Activated naive CD4-positive, alpha-beta T cell treated with anti-CD3 and anti-CD28 coated beads for 36 hours (primary cell): Measurements from ENCODE around the gene FGFR3. TPM values are rescaled to one million over a fixed set of nuclear protein-coding genes. Genes with fewer than 3 reads are reported as not detected.

ENCODE experiments used
- CTCF ChIA-PET: fragments of 350-600 bp; sonication (Branson Sonifier 250); formaldehyde crosslinking; loops from one replicate; lab custom pipeline; 2021; ENCODE audit warnings: antibody characterized with exemption; lab: Charles Lee
- DNase-seq: peaks from one replicate; pipeline ENCODE4 v3.0.0-alpha.2; 2020
- H3K27ac Mint-ChIP-seq: one replicate; pipeline ENCODE4 v1.8.0; 2021; ENCODE audit warnings: mild to moderate bottlenecking, mixed read lengths
- H3K27me3 Mint-ChIP-seq: one replicate; pipeline ENCODE4 v1.8.0; 2021; ENCODE audit warnings: low read depth, mixed read lengths
- H3K36me3 Mint-ChIP-seq: one replicate; pipeline ENCODE4 v1.8.0; 2021; ENCODE audit warnings: low read depth, mixed read lengths
- H3K4me1 Mint-ChIP-seq: one replicate; pipeline ENCODE4 v1.8.0; 2021; ENCODE audit warnings: low read depth, mixed read lengths
- H3K4me3 Mint-ChIP-seq: one replicate; pipeline ENCODE4 v1.8.0; 2021; ENCODE audit warnings: mild to moderate bottlenecking, moderate library complexity, mixed read lengths
- H3K9me3 Mint-ChIP-seq: one replicate; pipeline ENCODE4 v1.8.0; 2021; ENCODE audit warnings: mixed read lengths
- intact Hi-C: fragments of 100-400 bp; cut with micrococcal nuclease; formaldehyde crosslinking; loops from one replicate; pipeline ENCODE4 v1.15.1; 2023
- total RNA-seq, 2 experiments: library from RNA; stranded (reverse); gene quantifications; one replicate each; pipeline ENCODE4 v1.2.3, GENCODE V29; 2021

FGFR3 gene
- total RNA-seq, 2 experiments from 2014 or later: 0.27 to 0.52 TPM

DNA sequence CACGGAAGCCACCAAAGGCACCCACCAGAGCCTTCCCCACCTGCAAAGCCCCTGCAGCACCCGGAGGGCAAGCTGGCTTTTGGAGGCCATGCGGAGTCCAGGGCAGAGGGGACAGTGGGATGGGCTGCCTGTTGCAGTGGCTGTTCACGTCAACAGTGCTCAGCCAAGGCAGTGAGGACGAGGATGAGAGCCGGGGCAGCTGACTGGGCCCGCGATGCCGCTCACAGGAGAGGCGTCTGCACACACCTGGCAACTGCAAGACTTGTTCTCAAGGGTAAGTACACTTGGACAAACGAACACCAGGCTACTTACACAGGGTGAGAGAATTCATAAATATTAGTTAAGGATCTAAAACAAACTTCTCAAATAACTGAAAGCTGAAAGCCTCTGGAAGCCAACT is 19.6 kb downstream of the FGFR3 start:
- intact Hi-C loops: no loop called here
- no peak for DNase-seq
- no peaks in the 10 kb centered on the region for H3K4me1 Mint-ChIP-seq
- H3K27me3 Mint-ChIP-seq: no peaks in the 10 kb centered on the region
- H3K9me3 Mint-ChIP-seq: no peaks in the 10 kb centered on the region
- H3K27ac Mint-ChIP-seq: no peak overlapping the region
- no peak overlapping the region for H3K4me3 Mint-ChIP-seq
- peaks cover 8% of the 10 kb centered on the region for H3K36me3 Mint-ChIP-seq
- CTCF ChIA-PET: interaction anchor here (0.6 to 3.5 kb wide), 6 partner anchors 29 to 919 kb away, joined by 3 to 19 read pairs (median 4); no protein-coding TSS in a partner anchor

DNA sequence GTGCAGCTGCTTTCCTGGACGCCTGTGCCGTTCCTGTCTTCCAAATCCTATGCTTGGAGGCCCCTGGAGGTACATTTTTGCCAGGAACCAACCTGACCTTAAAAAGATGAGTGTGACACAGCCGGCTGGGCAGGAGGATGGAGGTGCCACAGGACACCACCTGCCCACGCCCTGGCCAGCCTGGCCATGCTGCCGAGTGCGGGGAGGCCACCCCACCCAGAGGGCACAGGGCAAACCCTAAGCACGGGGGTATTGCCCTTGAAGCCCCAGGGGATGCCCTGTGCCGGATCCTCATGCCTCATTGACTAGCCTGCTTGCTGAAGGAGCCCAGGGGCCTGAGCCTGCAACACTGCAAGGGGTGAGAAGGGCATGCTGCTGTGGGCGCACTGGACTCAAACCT is 20.1 kb downstream of the FGFR3 start:
- intact Hi-C loops: no loop called here
- no peak overlapping the region for H3K4me3 Mint-ChIP-seq
- H3K27me3 Mint-ChIP-seq: no peaks in the 10 kb centered on the region
- CTCF ChIA-PET: interaction anchor here (0.5 to 3.5 kb wide), 2 partner anchors 65 to 70 kb away, joined by 5 to 19 read pairs; no protein-coding TSS in a partner anchor
- H3K4me1 Mint-ChIP-seq: no peaks in the 10 kb centered on the region
- H3K9me3 Mint-ChIP-seq: no peaks in the 10 kb centered on the region
- H3K36me3 Mint-ChIP-seq: peaks cover 8% of the 10 kb centered on the region
- H3K27ac Mint-ChIP-seq: no peak overlapping the region
- DNase-seq: no peak

DNA sequence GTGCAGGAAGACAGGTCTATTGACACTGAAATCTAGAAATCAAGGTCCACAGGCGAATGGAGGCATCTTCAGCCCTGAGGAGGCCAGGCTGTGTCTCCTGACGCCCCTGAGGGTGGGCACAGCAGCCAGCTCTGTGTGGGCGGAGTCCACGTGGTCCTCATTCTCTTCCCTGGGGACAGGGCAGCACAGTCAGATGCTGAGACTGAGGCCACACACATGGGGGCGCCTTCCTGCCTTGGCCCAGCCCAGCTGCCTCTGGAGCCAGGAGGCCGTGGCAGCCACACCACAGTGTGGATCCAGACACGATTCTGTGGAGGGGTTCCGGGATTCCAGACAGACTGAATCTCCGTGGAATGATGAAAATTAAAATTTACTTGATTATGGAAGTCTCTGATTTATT is 20.8 kb downstream of the FGFR3 start:
- intact Hi-C loops: loop anchor here (1.0 kb wide), 1 partner anchor 85 kb away; no protein-coding TSS in a partner anchor
- CTCF ChIA-PET: interaction anchor here (3.5 kb wide), 1 partner anchor 66 kb away, joined by 19 read pairs; no protein-coding TSS in a partner anchor
- H3K27ac Mint-ChIP-seq: no peak overlapping the region

DNA sequence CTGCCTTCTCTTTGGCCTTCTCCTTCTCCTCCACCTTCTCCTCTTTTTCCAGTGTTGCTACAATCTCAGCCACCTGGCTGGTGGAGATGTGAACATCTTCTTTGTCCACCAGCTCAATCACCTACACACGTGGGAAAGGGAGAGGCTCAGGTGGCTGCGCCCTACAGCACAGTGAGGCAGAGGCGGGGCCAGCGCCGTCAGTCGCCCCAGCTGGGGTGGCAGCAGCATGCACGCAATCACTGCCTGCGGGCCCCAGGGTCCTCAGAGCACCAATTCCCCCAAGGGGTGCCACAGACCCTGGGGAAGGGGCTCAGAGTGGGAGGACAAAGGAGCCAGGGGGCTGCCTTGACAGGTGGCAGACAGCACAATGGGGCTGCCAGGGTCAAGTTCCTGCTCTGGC is 21.4 kb downstream of the FGFR3 start:
- DNase-seq: no peak
- Mint-ChIP-seq H3K4me3 (no peak overlapping the region), H3K27ac (no peak overlapping the region), H3K27me3 (no peaks in the 10 kb centered on the region), H3K4me1 (no peaks in the 10 kb centered on the region), H3K36me3 (peaks cover 11% of the 10 kb centered on the region), H3K9me3 (no peaks in the 10 kb centered on the region)
- CTCF ChIA-PET: interaction anchor here (3.5 kb wide), 1 partner anchor 66 kb away, joined by 19 read pairs; no protein-coding TSS in a partner anchor
- intact Hi-C loops: loop anchor here (1.0 kb wide), 1 partner anchor 85 kb away; no protein-coding TSS in a partner anchor

More for the DNA sequence above, 20.8 kb downstream of the FGFR3 start:
- peaks cover 8% of the 10 kb centered on the region for H3K36me3 Mint-ChIP-seq
- H3K27me3 Mint-ChIP-seq: no peaks in the 10 kb centered on the region
- H3K4me3 Mint-ChIP-seq: no peak overlapping the region
- H3K4me1 Mint-ChIP-seq: no peaks in the 10 kb centered on the region
- no peak for DNase-seq
- H3K9me3 Mint-ChIP-seq: no peaks in the 10 kb centered on the region

DNA sequence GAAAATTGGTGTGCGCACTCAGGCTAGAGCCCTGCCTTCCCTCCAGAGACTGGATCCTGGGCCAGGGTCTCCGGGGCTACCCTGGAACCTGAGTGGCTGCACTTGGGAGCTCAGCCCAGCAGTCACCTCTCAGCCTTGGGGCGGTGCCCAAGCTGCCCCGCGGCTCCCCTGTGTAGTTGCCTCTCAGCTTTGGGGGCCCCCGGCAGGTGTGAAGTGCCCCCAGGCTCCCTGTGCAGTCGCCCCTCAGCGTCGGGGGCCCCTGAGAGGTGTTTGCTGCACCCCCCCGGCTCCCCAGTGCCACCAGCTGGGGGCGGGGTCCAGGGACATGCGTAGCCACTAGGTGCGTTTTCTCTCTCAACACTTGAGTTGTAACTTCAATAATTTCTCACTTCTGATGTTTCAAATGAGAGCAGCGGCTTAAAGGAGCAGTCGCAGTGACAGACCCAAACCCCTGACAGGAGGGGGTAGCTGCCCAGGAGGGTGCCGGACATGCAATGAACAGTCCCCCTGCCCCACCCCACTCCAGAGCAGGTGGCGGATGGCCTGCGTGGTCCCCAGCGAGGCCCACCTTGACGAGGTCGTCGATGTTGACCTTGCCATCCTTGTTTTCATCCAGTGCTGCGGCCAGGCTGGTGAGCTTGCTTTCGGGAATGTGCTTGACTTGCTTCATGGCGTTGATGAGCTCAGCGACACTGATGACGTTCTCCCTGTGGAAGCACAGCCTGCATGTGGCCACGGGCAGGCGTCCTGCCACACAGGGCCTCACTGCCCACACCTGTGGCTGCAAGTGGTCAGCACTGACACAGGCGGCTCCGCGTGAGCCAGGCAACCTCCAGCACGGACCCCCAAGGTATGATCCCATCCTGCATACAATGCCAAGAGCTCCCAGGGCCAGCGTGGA is 22.3 kb downstream of the FGFR3 start:
- Mint-ChIP-seq H3K27ac (no peak overlapping the region), H3K36me3 (peaks cover 19% of the 10 kb centered on the region), H3K4me3 (no peak overlapping the region), H3K4me1 (no peaks in the 10 kb centered on the region), H3K27me3 (no peaks in the 10 kb centered on the region), H3K9me3 (no peaks in the 10 kb centered on the region)
- DNase-seq: no peak
- intact Hi-C loops: no loop called here
- CTCF ChIA-PET: interaction anchor here (0.8 to 3.5 kb wide), 3 partner anchors 11 to 68 kb away, joined by 3 to 19 read pairs (median 3); no protein-coding TSS in a partner anchor

DNA sequence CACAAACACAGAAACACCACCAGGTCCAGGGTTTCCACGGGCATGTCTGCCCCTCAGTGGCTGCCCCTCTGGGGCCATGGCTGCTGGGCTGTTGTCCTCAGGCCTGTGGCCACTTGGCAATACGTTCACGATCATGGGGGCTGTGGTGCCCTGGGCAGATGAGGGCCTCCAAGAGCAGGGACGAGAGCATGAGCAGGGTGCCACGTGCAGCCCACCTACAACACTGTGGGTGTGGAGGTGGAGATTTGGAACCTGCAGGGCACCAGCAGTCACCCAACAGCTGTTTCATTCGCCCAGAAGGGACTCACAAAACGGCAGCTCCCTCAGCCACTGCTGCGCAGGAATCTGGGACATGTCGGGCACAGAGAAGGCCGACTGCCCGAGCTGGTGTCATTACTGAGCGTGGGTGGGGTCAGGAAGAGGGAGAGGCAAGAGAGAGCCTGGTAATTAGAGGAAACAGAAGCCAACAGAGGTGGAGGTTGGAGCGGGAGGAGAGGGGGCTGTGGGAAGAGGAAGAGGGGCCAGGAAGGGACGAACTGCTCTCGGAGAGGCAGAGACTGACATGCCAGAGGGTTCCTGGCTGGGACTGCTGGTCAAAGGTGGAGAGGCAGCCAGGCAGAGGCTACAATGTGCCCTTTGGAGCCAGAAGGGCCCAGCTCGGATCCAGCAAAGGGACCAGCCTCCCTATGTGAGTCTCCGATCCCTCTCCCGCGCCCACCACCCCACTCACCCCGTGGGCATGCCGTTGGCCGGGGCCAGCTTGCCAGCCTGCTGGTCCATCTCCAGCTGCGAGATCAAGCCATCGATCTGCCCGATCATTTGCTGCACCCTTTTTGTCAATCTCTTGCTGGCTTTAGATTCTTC is 23.1 kb downstream of the FGFR3 start:
- no peak overlapping the region for H3K27ac Mint-ChIP-seq
- H3K4me1 Mint-ChIP-seq: no peaks in the 10 kb centered on the region
- H3K27me3 Mint-ChIP-seq: no peaks in the 10 kb centered on the region
- DNase-seq: no peak
- no peaks in the 10 kb centered on the region for H3K9me3 Mint-ChIP-seq
- intact Hi-C loops: no loop called here
- no peak overlapping the region for H3K4me3 Mint-ChIP-seq
- H3K36me3 Mint-ChIP-seq: peaks cover 19% of the 10 kb centered on the region
- CTCF ChIA-PET: interaction anchor here (0.8 to 0.9 kb wide), 2 partner anchors 10 to 69 kb away, joined by 3 read pairs; no protein-coding TSS in a partner anchor

DNA sequence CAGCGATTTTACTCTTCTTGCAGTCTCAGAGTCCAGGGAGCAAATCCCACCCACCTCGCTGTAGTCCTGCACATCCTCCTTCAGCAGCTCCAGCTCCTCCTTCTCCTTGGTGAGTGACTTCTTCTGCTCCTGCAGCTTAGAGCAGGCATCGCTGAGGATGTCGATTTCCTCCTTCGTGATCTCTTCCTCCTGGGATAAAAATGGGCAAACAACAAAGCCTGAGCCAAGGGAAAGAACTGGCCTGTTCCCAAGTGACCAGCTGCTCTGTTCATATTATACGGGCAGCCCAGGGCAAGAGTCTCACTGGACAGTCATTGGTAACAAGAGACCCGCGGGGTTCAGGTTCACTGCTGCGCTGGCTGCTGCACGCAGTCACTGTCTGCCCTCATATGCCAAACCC is 26.2 kb downstream of the FGFR3 start:
- no peaks in the 10 kb centered on the region for H3K9me3 Mint-ChIP-seq
- H3K36me3 Mint-ChIP-seq: peaks cover 29% of the 10 kb centered on the region
- H3K27me3 Mint-ChIP-seq: no peaks in the 10 kb centered on the region
- CTCF ChIA-PET: interaction anchor here (0.6 to 1.0 kb wide), 3 partner anchors 38 to 1292 kb away, joined by 3 to 4 read pairs (median 3); no protein-coding TSS in a partner anchor
- no peak for DNase-seq
- no peak overlapping the region for H3K27ac Mint-ChIP-seq
- H3K4me1 Mint-ChIP-seq: no peaks in the 10 kb centered on the region
- no peak overlapping the region for H3K4me3 Mint-ChIP-seq
- intact Hi-C loops: no loop called here

DNA sequence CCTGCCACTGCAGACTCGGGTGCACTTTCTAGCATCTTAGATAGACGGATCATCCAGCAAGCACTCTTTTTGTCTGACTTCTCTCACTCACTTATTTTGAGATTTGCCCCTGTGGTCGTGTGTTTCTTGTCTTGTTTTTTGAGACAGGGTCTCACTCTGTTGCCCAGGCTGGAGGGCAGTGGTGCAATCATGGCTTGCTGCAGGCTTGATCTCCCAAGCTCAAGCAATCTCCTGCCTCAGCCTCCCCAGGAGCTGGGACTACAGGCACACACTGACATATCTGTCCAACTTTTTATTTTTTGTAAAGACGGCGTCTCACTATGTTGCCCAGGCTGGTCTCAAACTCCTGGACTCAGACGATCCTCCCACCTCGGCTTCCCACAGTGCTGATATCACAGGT is 26.7 kb downstream of the FGFR3 start:
- H3K36me3 Mint-ChIP-seq: peaks cover 30% of the 10 kb centered on the region
- H3K27ac Mint-ChIP-seq: no peak overlapping the region
- no peaks in the 10 kb centered on the region for H3K4me1 Mint-ChIP-seq
- no peak for DNase-seq
- no peak overlapping the region for H3K4me3 Mint-ChIP-seq
- no peaks in the 10 kb centered on the region for H3K9me3 Mint-ChIP-seq
- CTCF ChIA-PET: interaction anchor here (1.0 to 1.3 kb wide), 3 partner anchors 9 to 75 kb away, joined by 3 read pairs; no protein-coding TSS in a partner anchor
- intact Hi-C loops: no loop called here
- no peaks in the 10 kb centered on the region for H3K27me3 Mint-ChIP-seq

DNA sequence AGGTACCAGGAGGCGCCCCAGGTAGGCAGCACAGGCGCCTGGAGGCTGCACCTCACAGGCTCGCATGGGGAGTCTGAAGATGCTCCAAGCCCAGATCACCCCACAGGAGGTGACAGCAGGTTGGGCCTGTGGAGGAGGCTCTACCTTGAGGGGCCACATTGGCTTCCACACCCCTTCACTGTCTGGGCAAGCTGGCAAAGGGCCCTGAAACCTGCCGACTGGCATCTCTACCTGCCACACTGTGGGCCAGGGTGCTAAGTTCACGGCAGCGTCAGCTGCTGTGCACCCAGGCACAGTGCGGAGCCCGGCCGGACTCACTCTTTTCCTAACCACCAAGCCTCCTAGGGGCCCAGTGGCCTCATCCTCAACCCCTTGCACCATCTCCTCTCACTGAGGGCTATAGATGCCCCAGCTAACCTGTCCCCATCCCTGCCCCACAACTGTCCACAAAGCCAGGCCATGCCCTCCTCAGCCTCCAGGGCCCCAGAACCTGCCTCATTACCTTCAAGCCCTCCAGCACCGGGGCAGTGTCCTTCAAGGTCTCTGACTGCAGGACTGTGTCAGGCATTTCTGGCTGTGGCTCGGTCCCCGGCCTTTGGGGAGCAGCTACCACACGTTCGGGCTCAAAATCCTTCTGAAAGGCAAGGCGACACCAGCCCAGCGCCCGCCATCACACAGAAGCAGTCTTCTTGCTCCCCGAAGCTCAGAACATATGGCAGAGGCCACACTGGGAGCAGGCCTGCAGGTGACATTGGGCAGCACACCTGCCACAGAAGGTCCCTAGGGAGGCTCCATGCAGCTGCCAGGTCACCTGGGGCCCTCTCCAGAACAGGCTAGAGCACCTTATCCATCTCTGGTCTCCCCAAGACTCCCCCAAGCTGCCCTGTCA is 28.8 kb downstream of the FGFR3 start:
- Mint-ChIP-seq H3K9me3 (no peaks in the 10 kb centered on the region), H3K4me3 (no peak overlapping the region), H3K4me1 (no peaks in the 10 kb centered on the region), H3K36me3 (peaks cover 30% of the 10 kb centered on the region), H3K27ac (no peak overlapping the region), H3K27me3 (no peaks in the 10 kb centered on the region)
- no peak for DNase-seq
- intact Hi-C loops: no loop called here
- CTCF ChIA-PET: no interaction called here

DNA sequence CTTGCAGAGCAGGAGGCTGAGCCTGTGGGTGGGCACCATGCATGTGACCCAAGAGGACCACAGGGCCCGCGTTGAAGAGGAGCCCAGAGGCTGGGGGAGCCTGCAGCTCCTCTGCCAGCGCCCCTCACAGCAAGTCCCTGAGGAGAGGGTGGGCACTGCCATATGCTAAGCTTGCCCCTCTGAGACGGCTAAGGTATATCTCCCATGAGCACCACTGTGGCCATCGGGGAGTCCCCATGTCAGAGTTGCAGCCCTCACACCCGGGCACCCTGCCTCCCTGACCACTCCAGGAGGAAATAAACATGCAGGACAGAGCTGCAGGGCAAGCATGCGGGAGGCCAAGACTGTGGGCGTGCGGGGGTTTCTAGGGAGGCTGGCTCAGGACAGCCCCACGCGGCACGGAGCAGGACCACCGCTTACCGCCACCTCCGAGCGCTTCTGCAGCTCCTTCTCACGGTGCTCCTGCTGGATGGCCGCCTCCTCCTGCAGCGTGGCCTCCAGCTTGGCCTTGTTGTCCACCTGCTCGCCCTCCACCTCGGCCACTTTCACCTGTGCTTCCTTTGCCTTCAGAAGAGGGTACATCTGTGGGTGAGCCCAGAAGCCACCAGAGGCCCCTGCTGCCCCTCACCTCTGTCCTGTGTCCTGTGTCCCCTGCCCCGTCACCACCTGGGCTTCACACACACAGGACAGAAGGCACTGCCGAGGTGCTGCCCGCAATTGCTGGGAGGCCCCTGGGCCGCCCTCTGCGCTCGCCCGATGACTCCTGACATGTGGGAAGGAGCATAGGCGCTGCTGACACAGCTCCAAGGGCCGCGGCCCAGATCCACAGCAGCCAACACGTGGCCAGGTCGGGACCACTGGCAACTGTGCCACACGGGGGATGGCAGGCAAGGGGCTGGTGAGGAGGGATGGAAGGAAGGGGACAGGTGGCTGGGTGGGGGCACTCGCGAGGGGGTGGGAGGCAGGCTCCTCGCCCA is 29.8 kb downstream of the FGFR3 start:
- Mint-ChIP-seq H3K4me3 (no peak overlapping the region), H3K36me3 (peaks cover 29% of the 10 kb centered on the region), H3K9me3 (no peaks in the 10 kb centered on the region), H3K27ac (no peak overlapping the region), H3K4me1 (no peaks in the 10 kb centered on the region), H3K27me3 (no peaks in the 10 kb centered on the region)
- CTCF ChIA-PET: no interaction called here
- intact Hi-C loops: no loop called here
- DNase-seq: no peak
